ENCODE results near the gene HMGA1.

Gene HMGA1

GRCh38 chr6:34272013-34272926, 35.6 kb downstream of the HMGA1 start:
- peaks cover 5% of the 10 kb centered on the region; the same call in 1 of the 2 replicates for H3F3A ChIP-seq (ENCODE audit: control insufficient read depth, insufficient read depth)
- no peaks in the 10 kb centered on the region for H3K36me3 ChIP-seq (ENCODE audit: control insufficient read depth, low read length)
- peaks cover 16% of the 10 kb centered on the region for H3K4me1 ChIP-seq (ENCODE audit: control insufficient read depth, low read length)
- H3K27ac ChIP-seq (ENCODE audit: low read depth, low read length): no peak overlapping the region
- no peak overlapping the region for H3K4me3 ChIP-seq (ENCODE audit: low read length)
- TF ChIP-seq CTCF (IDR thresholded peaks at IDR 0.05; ENCODE audit: low read depth, low read length, poor library complexity, severe bottlenecking): peak; percentile 12
- TF ChIP-seq EZH2phosphoT487 (IDR thresholded peaks at IDR 0.05; ENCODE audit: borderline replicate concordance, low read length): no peak
- no peaks in the 10 kb centered on the region for H3K9me2 ChIP-seq (replicated peaks; ENCODE audit: control insufficient read depth, low read length)
- no peak overlapping the region for H3K4me2 ChIP-seq (ENCODE audit: low read length)
- H3K9me3 ChIP-seq (ENCODE audit: control insufficient read depth, insufficient read depth, low read length): no peaks in the 10 kb centered on the region
- H3K27me3 ChIP-seq (ENCODE audit: control insufficient read depth, low read length): peaks cover 3% of the 10 kb centered on the region; the same call in 1 of the 2 replicates
- H3K79me2 ChIP-seq (ENCODE audit: control insufficient read depth, low read length): no peaks in the 10 kb centered on the region
- no peaks in the 10 kb centered on the region for H4K20me1 ChIP-seq (ENCODE audit: control insufficient read depth, insufficient read depth, low read depth, low read length)

DNA sequence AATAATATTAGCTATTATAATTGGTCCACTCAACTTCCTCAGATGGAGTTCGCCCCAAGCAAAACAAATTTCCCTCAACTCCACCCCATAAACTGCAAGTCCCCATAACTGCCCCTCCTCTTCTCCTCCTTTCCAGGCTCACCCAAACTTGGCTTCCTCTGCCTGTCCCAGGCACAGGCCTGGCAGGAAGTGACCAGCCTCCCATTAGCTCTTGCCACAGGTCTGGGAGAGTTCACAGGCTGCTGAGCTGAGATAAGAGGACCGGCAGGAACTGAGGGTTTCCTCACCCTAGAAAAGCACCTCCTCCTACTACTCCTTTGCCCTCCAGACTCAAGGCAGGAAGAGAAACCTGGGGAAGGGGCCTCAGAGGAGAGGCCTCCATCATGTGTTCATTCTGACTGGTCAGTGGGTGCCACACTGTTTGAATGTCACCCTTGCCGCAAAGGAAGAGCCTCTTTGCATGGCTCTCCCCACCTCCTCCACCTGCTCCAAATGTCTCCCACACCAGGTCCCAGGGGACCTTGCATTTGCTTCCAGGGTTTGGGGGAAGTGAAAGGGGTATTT, 36.7 kb downstream of the HMGA1 start:
- Histone ChIP-seq H3K27me3 (ENCODE audit: control insufficient read depth, low read length) (peaks cover 3% of the 10 kb centered on the region; the same call in 1 of the 2 replicates), H3K4me3 (ENCODE audit: low read length) (no peak overlapping the region), H3K4me2 (ENCODE audit: low read length) (no peak overlapping the region)

GRCh38 chr6:34274129-34274528, 37.5 kb downstream of the HMGA1 start:
- TF ChIP-seq CTCF (IDR thresholded peaks at IDR 0.05; ENCODE audit: low read depth, low read length, poor library complexity, severe bottlenecking): no peak
- TF ChIP-seq EZH2phosphoT487 (IDR thresholded peaks at IDR 0.05; ENCODE audit: borderline replicate concordance, low read length): no peak
- Histone ChIP-seq H3K36me3 (ENCODE audit: control insufficient read depth, low read length) (no peaks in the 10 kb centered on the region), H3K4me3 (ENCODE audit: low read length) (no peak overlapping the region), H3K9me3 (ENCODE audit: control insufficient read depth, insufficient read depth, low read length) (no peaks in the 10 kb centered on the region), H4K20me1 (ENCODE audit: control insufficient read depth, insufficient read depth, low read depth, low read length) (no peaks in the 10 kb centered on the region), H3K79me2 (ENCODE audit: control insufficient read depth, low read length) (no peaks in the 10 kb centered on the region), H3K4me1 (ENCODE audit: control insufficient read depth, low read length) (peaks cover 16% of the 10 kb centered on the region), H3K9me2 (replicated peaks; ENCODE audit: control insufficient read depth, low read length) (no peaks in the 10 kb centered on the region), H3K27ac (ENCODE audit: low read depth, low read length) (no peak overlapping the region), H3K27me3 (ENCODE audit: control insufficient read depth, low read length) (peaks cover 3% of the 10 kb centered on the region; the same call in 1 of the 2 replicates), H3K4me2 (ENCODE audit: low read length) (no peak overlapping the region), H3F3A (ENCODE audit: control insufficient read depth, insufficient read depth) (peaks cover 5% of the 10 kb centered on the region; the same call in 1 of the 2 replicates)

More for the DNA sequence above, 36.7 kb downstream of the HMGA1 start:
- Histone ChIP-seq H4K20me1 (ENCODE audit: control insufficient read depth, insufficient read depth, low read depth, low read length) (no peaks in the 10 kb centered on the region), H3K27ac (ENCODE audit: low read depth, low read length) (no peak overlapping the region), H3K36me3 (ENCODE audit: control insufficient read depth, low read length) (no peaks in the 10 kb centered on the region), H3K9me3 (ENCODE audit: control insufficient read depth, insufficient read depth, low read length) (no peaks in the 10 kb centered on the region), H3K9me2 (replicated peaks; ENCODE audit: control insufficient read depth, low read length) (no peaks in the 10 kb centered on the region), H3F3A (ENCODE audit: control insufficient read depth, insufficient read depth) (peaks cover 5% of the 10 kb centered on the region; the same call in 1 of the 2 replicates), H3K4me1 (ENCODE audit: control insufficient read depth, low read length) (peaks cover 16% of the 10 kb centered on the region), H3K79me2 (ENCODE audit: control insufficient read depth, low read length) (no peaks in the 10 kb centered on the region)
- TF ChIP-seq EZH2phosphoT487 (IDR thresholded peaks at IDR 0.05; ENCODE audit: borderline replicate concordance, low read length) (no peak), CTCF (IDR thresholded peaks at IDR 0.05; ENCODE audit: low read depth, low read length, poor library complexity, severe bottlenecking) (no peak)
